Measurements from ENCODE around the gene CLEC4E. TPM values are rescaled to one million over a fixed set of nuclear protein-coding genes. Genes with fewer than 3 reads are reported as not detected.

CLEC4E gene
- polyA plus RNA-seq, 1 donor (not counting 4 experiments of a cell fraction or from before 2014, with no cell fraction given) = not detected

GRCh38 chr12:8507596-8507995 lies 33.1 kb downstream of the CLEC4E start:
- Histone ChIP-seq H3K27ac (ENCODE audit: control insufficient read depth, insufficient read depth, low read length) (no peak overlapping the region), H3K4me1 (ENCODE audit: control insufficient read depth, extremely low read depth, insufficient read depth, low read length) (no peaks in the 10 kb centered on the region), H3K36me3 (ENCODE audit: control insufficient read depth in 2 of 2, extremely low read depth in 1 of 2, insufficient read depth in 2 of 2, low read length in 2 of 2) (no peaks in the 10 kb centered on the region), H3K9me3 (ENCODE audit: control insufficient read depth, low read depth, low read length) (no peaks in the 10 kb centered on the region), H3K79me2 (ENCODE audit: control insufficient read depth, insufficient read depth, low read length) (no peaks in the 10 kb centered on the region), H4K20me1 (ENCODE audit: control insufficient read depth, extremely low read depth, insufficient read depth, low read length) (no peaks in the 10 kb centered on the region), H3K9ac (ENCODE audit: control insufficient read depth, extremely low read depth, insufficient read depth, low read length) (no peak overlapping the region), H3K9me1 (ENCODE audit: control insufficient read depth, extremely low read depth, insufficient read depth, low read length) (no peaks in the 10 kb centered on the region), H3K4me2 (ENCODE audit: control insufficient read depth, extremely low read depth, insufficient read depth, low read depth, low read length) (no peak overlapping the region), H3K4me3 (ENCODE audit: control insufficient read depth in 2 of 3, extremely low read depth in 1 of 3, insufficient read depth in 2 of 3, low read depth in 1 of 3, low read length in 3 of 3) (no peak overlapping the region), H2AFZ (ENCODE audit: control insufficient read depth, low read length) (no peak overlapping the region), H3K27me3 (ENCODE audit: control insufficient read depth, extremely low read depth, insufficient read depth, low read length) (no peaks in the 10 kb centered on the region)
- TF ChIP-seq, protein P1, sequence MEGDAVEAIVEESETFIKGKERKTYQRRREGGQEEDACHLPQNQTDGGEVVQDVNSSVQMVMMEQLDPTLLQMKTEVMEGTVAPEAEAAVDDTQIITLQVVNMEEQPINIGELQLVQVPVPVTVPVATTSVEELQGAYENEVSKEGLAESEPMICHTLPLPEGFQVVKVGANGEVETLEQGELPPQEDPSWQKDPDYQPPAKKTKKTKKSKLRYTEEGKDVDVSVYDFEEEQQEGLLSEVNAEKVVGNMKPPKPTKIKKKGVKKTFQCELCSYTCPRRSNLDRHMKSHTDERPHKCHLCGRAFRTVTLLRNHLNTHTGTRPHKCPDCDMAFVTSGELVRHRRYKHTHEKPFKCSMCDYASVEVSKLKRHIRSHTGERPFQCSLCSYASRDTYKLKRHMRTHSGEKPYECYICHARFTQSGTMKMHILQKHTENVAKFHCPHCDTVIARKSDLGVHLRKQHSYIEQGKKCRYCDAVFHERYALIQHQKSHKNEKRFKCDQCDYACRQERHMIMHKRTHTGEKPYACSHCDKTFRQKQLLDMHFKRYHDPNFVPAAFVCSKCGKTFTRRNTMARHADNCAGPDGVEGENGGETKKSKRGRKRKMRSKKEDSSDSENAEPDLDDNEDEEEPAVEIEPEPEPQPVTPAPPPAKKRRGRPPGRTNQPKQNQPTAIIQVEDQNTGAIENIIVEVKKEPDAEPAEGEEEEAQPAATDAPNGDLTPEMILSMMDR (optimal IDR thresholded peaks at IDR 0.05 in 1 of 3, IDR thresholded peaks at IDR 0.05 in 1 of 3, conservative IDR thresholded peaks at IDR 0.05 in 1 of 3; ENCODE audit: extremely low read depth in 1 of 3, insufficient read depth in 2 of 3, low read length in 3 of 3) = no peak
- no peak for FAIRE-seq
- DNase-seq (ENCODE audit: low read depth, low spot score) = no peak
- dilution Hi-C loops (cut with MboI; ENCODE audit: extremely low pct_ligation_motif_present, low sequenced_read_pairs) = no loop called here

DNA sequence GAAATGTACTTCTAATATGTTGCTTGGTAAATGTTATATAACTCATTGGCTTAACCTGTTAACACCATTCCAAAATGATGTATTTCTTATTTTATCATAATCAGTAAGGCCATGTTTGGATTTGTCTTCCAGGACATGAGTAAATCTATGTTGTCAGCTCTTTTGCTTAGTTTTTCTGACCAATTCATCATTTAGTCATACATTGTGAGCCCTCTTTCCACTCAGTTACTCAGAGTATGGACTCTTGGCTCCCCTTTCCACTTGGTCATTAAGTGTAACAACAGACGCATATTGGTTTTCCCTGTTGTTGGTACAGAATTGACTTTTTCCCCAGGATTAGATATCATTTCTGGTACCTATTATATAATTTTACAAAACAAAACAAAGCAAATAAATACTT lies 36.4 kb downstream of the CLEC4E start:
- H3K36me3 ChIP-seq (ENCODE audit: control insufficient read depth in 2 of 2, extremely low read depth in 1 of 2, insufficient read depth in 2 of 2, low read length in 2 of 2) = no peaks in the 10 kb centered on the region
- no peak overlapping the region for H2AFZ ChIP-seq (ENCODE audit: control insufficient read depth, low read length)
- no peak overlapping the region for H3K4me3 ChIP-seq (ENCODE audit: control insufficient read depth in 2 of 3, extremely low read depth in 1 of 3, insufficient read depth in 2 of 3, low read depth in 1 of 3, low read length in 3 of 3)
- no peaks in the 10 kb centered on the region for H3K9me3 ChIP-seq (ENCODE audit: control insufficient read depth, low read depth, low read length)
- no peaks in the 10 kb centered on the region for H3K27me3 ChIP-seq (ENCODE audit: control insufficient read depth, extremely low read depth, insufficient read depth, low read length)
- FAIRE-seq (no peak), DNase-seq (ENCODE audit: low read depth, low spot score) (no peak)
- dilution Hi-C loops (cut with MboI; ENCODE audit: extremely low pct_ligation_motif_present, low sequenced_read_pairs) = no loop called here
- H3K9me1 ChIP-seq (ENCODE audit: control insufficient read depth, extremely low read depth, insufficient read depth, low read length) = no peaks in the 10 kb centered on the region
- H3K4me1 ChIP-seq (ENCODE audit: control insufficient read depth, extremely low read depth, insufficient read depth, low read length) = no peaks in the 10 kb centered on the region
- no peaks in the 10 kb centered on the region for H3K79me2 ChIP-seq (ENCODE audit: control insufficient read depth, insufficient read depth, low read length)
- no peak overlapping the region for H3K4me2 ChIP-seq (ENCODE audit: control insufficient read depth, extremely low read depth, insufficient read depth, low read depth, low read length)
- H3K27ac ChIP-seq (ENCODE audit: control insufficient read depth, insufficient read depth, low read length) = no peak overlapping the region
- no peaks in the 10 kb centered on the region for H4K20me1 ChIP-seq (ENCODE audit: control insufficient read depth, extremely low read depth, insufficient read depth, low read length)
- no peak overlapping the region for H3K9ac ChIP-seq (ENCODE audit: control insufficient read depth, extremely low read depth, insufficient read depth, low read length)
- TF ChIP-seq EZH2 (IDR thresholded peaks at IDR 0.05; ENCODE audit: low read length) = no peak
- TF ChIP-seq, protein P1 (optimal IDR thresholded peaks at IDR 0.05 in 1 of 3, IDR thresholded peaks at IDR 0.05 in 1 of 3, conservative IDR thresholded peaks at IDR 0.05 in 1 of 3; ENCODE audit: extremely low read depth in 1 of 3, insufficient read depth in 2 of 3, low read length in 3 of 3) = no peak

All from keratinocyte (primary cell).